Stimulated activated CD8-positive, alpha-beta memory T cell treated with anti-CD3 and anti-CD28 coated beads, Interleukin-7, amount 100 ng/mL, for 1 hour (primary cell): Measurements from ENCODE around the gene KRT26.

Experiments used
- DNase-seq, 2 donors: peaks; one replicate each; pipeline ENCODE4 v3.0.0-alpha.2; 2020; ENCODE audit warnings: low read depth in 2 of 2

KRT26 gene

GRCh38 chr17:40730970-40731369 lies 41.0 kb downstream of the KRT26 start:
- DNase-seq, result no peak

GRCh38 chr17:40727447-40728231 lies 44.4 kb downstream of the KRT26 start:
- no peak for DNase-seq

GRCh38 chr17:40726919-40727318 lies 45.1 kb downstream of the KRT26 start:
- no peak for DNase-seq

GRCh38 chr17:40724656-40725055 lies 47.3 kb downstream of the KRT26 start:
- DNase-seq, result no peak

- no peak for DNase-seq
Observed at GRCh38 chr17:40722241-40722640, 49.8 kb downstream of the KRT26 start.

- DNase-seq, result no peak
Observed at GRCh38 chr17:40720899-40721298, 51.1 kb downstream of the KRT26 start.

GRCh38 chr17:40718930-40719329 lies 53.1 kb downstream of the KRT26 start:
- no peak for DNase-seq

- no peak for DNase-seq
Observed at GRCh38 chr17:40717776-40718175, 54.2 kb downstream of the KRT26 start.
